Esophagus muscularis mucosa (tissue), 3 donors: ENCODE data around the gene ZEB2.

Experiments used
- CTCF ChIP-seq, 3 experiments: fragments of 200-600 bp in 2 of 3; fragments of 450-650 bp in 1 of 3; sonication (generic) in 2 of 3; IDR thresholded peaks; one replicate each; pipeline ENCODE4 v1.5.1; 2017 to 2019; ENCODE audit warnings: antibody characterized with exemption in 3 of 3, mild to moderate bottlenecking in 2 of 3, moderate library complexity in 1 of 3
- POLR2A ChIP-seq: fragments of 450-650 bp; IDR thresholded peaks from one replicate; pipeline ENCODE4 v1.6.1; 2017; ENCODE audit warnings: antibody characterized with exemption, moderate library complexity, mild to moderate bottlenecking, low read depth
- POLR2AphosphoS5 ChIP-seq, 2 donors: sonication (generic); formaldehyde crosslinking; IDR thresholded peaks; one replicate each; pipeline ENCODE4 v1.6.1; 2017; ENCODE audit warnings: antibody characterized with exemption in 2 of 2

- no peak for TF ChIP-seq POLR2A
- TF ChIP-seq CTCF (IDR thresholded peaks at IDR 0.05): no peak
- TF ChIP-seq POLR2AphosphoS5 (IDR thresholded peaks at IDR 0.05): no peak
Observed at GRCh38 chr2:144405321-144405720, 114.6 kb downstream of the ZEB2 start.
